ENCODE results near the gene PCSK7.

The PCSK7 gene

GRCh38 chr11:117232092-117232878, 412 bp upstream of the PCSK7 start, which contains the start of gene RNF214:
TSS of gene RNF214 (plus strand) at chr11:117232671. CDS start at chr11:117234273, 1,602 bp downstream.
- Histone ChIP-seq H3K27me3 (ENCODE audit: control insufficient read depth, insufficient read depth, low read length) (no peaks in the 10 kb centered on the region), H3K79me2 (peaks cover 3% of the 10 kb centered on the region), H3K27ac (peak within 1 kb of the TSS; percentile 88), H3K4me2 (ENCODE audit: low read length) (peak within 1 kb of the TSS; percentile 77), H3K4me3 (ENCODE audit: low read depth, low read length) (peak within 1 kb of the TSS; percentile 80), H3K9me3 (ENCODE audit: control insufficient read depth, low read length) (no peaks in the 10 kb centered on the region), H2AFZ (peak within 1 kb of the TSS; percentile 95), H3K9ac (peak within 1 kb of the TSS; percentile 21), H3K4me1 (no peaks in the 10 kb centered on the region), H3K36me3 (ENCODE audit: control insufficient read depth, insufficient read depth, low read length) (no peaks in the 10 kb centered on the region)
- peak; percentile 70 for TF ChIP-seq CTCF (IDR thresholded peaks at IDR 0.05)

GRCh38 chr11:117230999-117231841, 653 bp downstream of the PCSK7 start:
- Histone ChIP-seq H3K4me1 (no peaks in the 10 kb centered on the region), H3K4me3 (ENCODE audit: low read depth, low read length) (peak overlapping the region; percentile 80), H3K27me3 (ENCODE audit: control insufficient read depth, insufficient read depth, low read length) (no peaks in the 10 kb centered on the region), H2AFZ (peak overlapping the region; percentile 41), H3K4me2 (ENCODE audit: low read length) (peak overlapping the region; percentile 75), H3K27ac (peak overlapping the region; percentile 47), H3K36me3 (ENCODE audit: control insufficient read depth, insufficient read depth, low read length) (no peaks in the 10 kb centered on the region), H3K79me2 (peaks cover 3% of the 10 kb centered on the region), H3K9ac (peak overlapping the region; percentile 21), H3K9me3 (ENCODE audit: control insufficient read depth, low read length) (no peaks in the 10 kb centered on the region)
- no peak for TF ChIP-seq CTCF (IDR thresholded peaks at IDR 0.05)

GRCh38 chr11:117230286-117230961, 1.4 kb downstream of the PCSK7 start:
- H3K9ac ChIP-seq: no peak overlapping the region
- no peaks in the 10 kb centered on the region for H3K9me3 ChIP-seq (ENCODE audit: control insufficient read depth, low read length)
- no peak overlapping the region for H3K4me3 ChIP-seq (ENCODE audit: low read depth, low read length)
- H3K36me3 ChIP-seq (ENCODE audit: control insufficient read depth, insufficient read depth, low read length): no peaks in the 10 kb centered on the region
- TF ChIP-seq CTCF (IDR thresholded peaks at IDR 0.05): no peak
- H3K4me2 ChIP-seq (ENCODE audit: low read length): no peak overlapping the region
- peaks cover 3% of the 10 kb centered on the region for H3K79me2 ChIP-seq
- no peak overlapping the region for H3K27ac ChIP-seq
- H3K27me3 ChIP-seq (ENCODE audit: control insufficient read depth, insufficient read depth, low read length): no peaks in the 10 kb centered on the region
- H2AFZ ChIP-seq: no peak overlapping the region
- H3K4me1 ChIP-seq: no peaks in the 10 kb centered on the region

GRCh38 chr11:117229931-117230285, 2.0 kb downstream of the PCSK7 start:
- no peaks in the 10 kb centered on the region for H3K36me3 ChIP-seq (ENCODE audit: control insufficient read depth, insufficient read depth, low read length)
- TF ChIP-seq CTCF (IDR thresholded peaks at IDR 0.05): no peak

More at GRCh38 chr11:117229931-117230285, 2.0 kb downstream of the PCSK7 start:
- H3K27ac ChIP-seq: no peak overlapping the region
- no peak overlapping the region for H3K4me2 ChIP-seq (ENCODE audit: low read length)
- no peak overlapping the region for H3K4me3 ChIP-seq (ENCODE audit: low read depth, low read length)
- H3K9ac ChIP-seq: no peak overlapping the region
- no peaks in the 10 kb centered on the region for H3K9me3 ChIP-seq (ENCODE audit: control insufficient read depth, low read length)
- no peak overlapping the region for H2AFZ ChIP-seq
- no peaks in the 10 kb centered on the region for H3K4me1 ChIP-seq
- no peaks in the 10 kb centered on the region for H3K27me3 ChIP-seq (ENCODE audit: control insufficient read depth, insufficient read depth, low read length)
- H3K79me2 ChIP-seq: peaks cover 3% of the 10 kb centered on the region

All from parathyroid adenoma (tissue), 2 donors.